Astrocyte of the spinal cord (primary cell): Measurements from ENCODE around the gene TECPR1.

Experiments used
- DNase-seq: peaks from one replicate; pipeline ENCODE4 v3.0.0; 2011; ENCODE audit warnings: low read depth, low spot score
- H3K4me3 ChIP-seq: 2 replicates; pipeline ENCODE4 v1.5.1; 2011; ENCODE audit warnings: low read depth, mild to moderate bottlenecking, low read length, moderate library complexity
- CTCF ChIP-seq: IDR thresholded peaks from 2 replicates; pipeline ENCODE4 v1.5.1; 2012; ENCODE audit warnings: low read depth, mild to moderate bottlenecking, low read length, inconsistent platforms
- in situ Hi-C: cut with HindIII; loops from 2 replicates; pipeline ENCODE4 v1.10.0; 2017; ENCODE audit warnings: low sequenced_read_pairs

The TECPR1 gene

GRCh38 chr7:98238976-98239375, 13.1 kb downstream of the TECPR1 start:
- DNase-seq = peak; percentile 42
- in situ Hi-C loops = no loop called here
- no peak for TF ChIP-seq CTCF
- H3K4me3 ChIP-seq = no peak overlapping the region

- in situ Hi-C loops = no loop called here
- no peak overlapping the region for H3K4me3 ChIP-seq
- no peak for TF ChIP-seq CTCF
- DNase-seq = no peak
Observed at GRCh38 chr7:98238076-98238475, 14.0 kb downstream of the TECPR1 start.

GRCh38 chr7:98236355-98237185, 15.5 kb downstream of the TECPR1 start:
- in situ Hi-C loops = no loop called here
- no peak for DNase-seq
- no peak overlapping the region for H3K4me3 ChIP-seq
- TF ChIP-seq CTCF = no peak

GRCh38 chr7:98235901-98236300, 16.1 kb downstream of the TECPR1 start:
- in situ Hi-C loops = no loop called here
- no peak for DNase-seq
- TF ChIP-seq CTCF = no peak
- no peak overlapping the region for H3K4me3 ChIP-seq

GRCh38 chr7:98234429-98235147, 17.4 kb downstream of the TECPR1 start:
- DNase-seq = no peak
- in situ Hi-C loops = no loop called here

More at GRCh38 chr7:98234429-98235147, 17.4 kb downstream of the TECPR1 start:
- TF ChIP-seq CTCF = no peak
- no peak overlapping the region for H3K4me3 ChIP-seq
